ENCODE measurements around the gene MYL7. TPM values are rescaled to one million over a fixed set of nuclear protein-coding genes. Genes with fewer than 3 reads are reported as not detected.

MYL7 gene
- total and polyA plus RNA-seq, 2 experiments from 2014 or later: 4.8 TPM; not detected in 1

DNA sequence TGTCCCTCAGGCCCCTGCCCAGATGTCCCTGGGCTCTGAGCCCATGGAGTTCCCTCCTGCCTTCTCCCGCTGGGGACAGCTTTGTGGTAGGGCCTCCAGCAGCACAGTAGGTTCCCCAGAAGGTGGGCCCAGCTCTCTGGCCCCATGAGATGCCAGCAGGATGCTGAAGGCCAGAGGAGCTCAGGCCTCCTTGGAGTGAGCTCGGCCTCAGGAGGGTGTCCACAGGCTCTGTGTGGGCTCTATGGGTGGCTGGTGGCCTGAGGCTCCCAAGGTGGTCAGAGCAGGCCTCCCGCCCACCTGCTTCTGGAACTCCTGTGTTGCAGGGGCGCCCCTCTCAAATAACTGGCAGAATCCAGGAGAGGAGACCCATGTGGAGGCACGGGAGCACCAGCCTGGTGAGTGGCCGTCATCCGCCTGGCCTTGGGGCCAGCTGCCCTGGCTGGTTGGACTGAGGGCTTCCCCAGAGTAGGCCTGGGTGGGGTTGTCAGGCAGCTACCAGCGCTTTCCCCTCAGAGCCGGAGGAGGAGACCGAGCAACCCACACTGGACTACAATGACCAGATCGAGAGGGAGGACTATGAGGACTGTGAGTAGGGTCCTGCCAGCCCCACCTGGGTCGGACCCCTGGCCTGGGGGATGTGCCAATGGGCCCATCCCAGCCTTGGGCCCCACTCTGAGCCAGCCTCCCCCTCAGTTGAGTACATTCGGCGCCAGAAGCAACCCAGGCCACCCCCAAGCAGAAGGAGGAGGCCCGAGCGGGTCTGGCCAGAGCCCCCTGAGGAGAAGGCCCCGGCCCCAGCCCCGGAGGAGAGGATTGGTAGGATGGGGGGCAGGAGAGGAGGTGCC lies 33.8 kb downstream of the MYL7 start:
- Histone ChIP-seq H3K4me2 (no peak overlapping the region), H3K9me2 (ENCODE audit: insufficient read depth) (no peaks in the 10 kb centered on the region), H3K4me1 (ENCODE audit: insufficient read depth) (peaks cover 8% of the 10 kb centered on the region; the same call in 1 of the 2 replicates), H3K4me3 (no peak overlapping the region), H3K27me3 (ENCODE audit: insufficient read depth) (peaks cover 9% of the 10 kb centered on the region; the same call in 1 of the 2 replicates), H3K27ac (ENCODE audit: low read depth) (no peak overlapping the region), H3K36me3 (ENCODE audit: insufficient read depth) (no peaks in the 10 kb centered on the region), H4K20me1 (replicated peaks; ENCODE audit: insufficient read depth) (no peaks in the 10 kb centered on the region), H3K79me2 (replicated peaks; ENCODE audit: insufficient read depth) (no peaks in the 10 kb centered on the region; the same call in 1 of the 2 replicates), H3F3A (replicated peaks; ENCODE audit: low read depth) (no peaks in the 10 kb centered on the region), H2AFZ (no peak overlapping the region)
- H3K9me3 Mint-ChIP-seq: no peaks in the 10 kb centered on the region
- H3K4me1 Mint-ChIP-seq: peaks cover 15% of the 10 kb centered on the region
- ATAC-seq (no peak), DNase-seq (ENCODE audit: low spot score) (no peak)
- TF ChIP-seq, protein P1, sequence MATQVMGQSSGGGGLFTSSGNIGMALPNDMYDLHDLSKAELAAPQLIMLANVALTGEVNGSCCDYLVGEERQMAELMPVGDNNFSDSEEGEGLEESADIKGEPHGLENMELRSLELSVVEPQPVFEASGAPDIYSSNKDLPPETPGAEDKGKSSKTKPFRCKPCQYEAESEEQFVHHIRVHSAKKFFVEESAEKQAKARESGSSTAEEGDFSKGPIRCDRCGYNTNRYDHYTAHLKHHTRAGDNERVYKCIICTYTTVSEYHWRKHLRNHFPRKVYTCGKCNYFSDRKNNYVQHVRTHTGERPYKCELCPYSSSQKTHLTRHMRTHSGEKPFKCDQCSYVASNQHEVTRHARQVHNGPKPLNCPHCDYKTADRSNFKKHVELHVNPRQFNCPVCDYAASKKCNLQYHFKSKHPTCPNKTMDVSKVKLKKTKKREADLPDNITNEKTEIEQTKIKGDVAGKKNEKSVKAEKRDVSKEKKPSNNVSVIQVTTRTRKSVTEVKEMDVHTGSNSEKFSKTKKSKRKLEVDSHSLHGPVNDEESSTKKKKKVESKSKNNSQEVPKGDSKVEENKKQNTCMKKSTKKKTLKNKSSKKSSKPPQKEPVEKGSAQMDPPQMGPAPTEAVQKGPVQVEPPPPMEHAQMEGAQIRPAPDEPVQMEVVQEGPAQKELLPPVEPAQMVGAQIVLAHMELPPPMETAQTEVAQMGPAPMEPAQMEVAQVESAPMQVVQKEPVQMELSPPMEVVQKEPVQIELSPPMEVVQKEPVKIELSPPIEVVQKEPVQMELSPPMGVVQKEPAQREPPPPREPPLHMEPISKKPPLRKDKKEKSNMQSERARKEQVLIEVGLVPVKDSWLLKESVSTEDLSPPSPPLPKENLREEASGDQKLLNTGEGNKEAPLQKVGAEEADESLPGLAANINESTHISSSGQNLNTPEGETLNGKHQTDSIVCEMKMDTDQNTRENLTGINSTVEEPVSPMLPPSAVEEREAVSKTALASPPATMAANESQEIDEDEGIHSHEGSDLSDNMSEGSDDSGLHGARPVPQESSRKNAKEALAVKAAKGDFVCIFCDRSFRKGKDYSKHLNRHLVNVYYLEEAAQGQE (IDR thresholded peaks at IDR 0.05; ENCODE audit: unreplicated experiment): no peak
- no peak for TF ChIP-seq JUNB (IDR thresholded peaks at IDR 0.05; ENCODE audit: unreplicated experiment)
- TF ChIP-seq, protein P2, sequence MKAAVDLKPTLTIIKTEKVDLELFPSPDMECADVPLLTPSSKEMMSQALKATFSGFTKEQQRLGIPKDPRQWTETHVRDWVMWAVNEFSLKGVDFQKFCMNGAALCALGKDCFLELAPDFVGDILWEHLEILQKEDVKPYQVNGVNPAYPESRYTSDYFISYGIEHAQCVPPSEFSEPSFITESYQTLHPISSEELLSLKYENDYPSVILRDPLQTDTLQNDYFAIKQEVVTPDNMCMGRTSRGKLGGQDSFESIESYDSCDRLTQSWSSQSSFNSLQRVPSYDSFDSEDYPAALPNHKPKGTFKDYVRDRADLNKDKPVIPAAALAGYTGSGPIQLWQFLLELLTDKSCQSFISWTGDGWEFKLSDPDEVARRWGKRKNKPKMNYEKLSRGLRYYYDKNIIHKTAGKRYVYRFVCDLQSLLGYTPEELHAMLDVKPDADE (IDR thresholded peaks at IDR 0.05): no peak
- TF ChIP-seq ZNF114 (CRISPR knock-in tag; IDR thresholded peaks at IDR 0.05): no peak
- no peak for TF ChIP-seq POLR2AphosphoS5 (IDR thresholded peaks at IDR 0.05; ENCODE audit: low read depth)
- TF ChIP-seq, protein P3, sequence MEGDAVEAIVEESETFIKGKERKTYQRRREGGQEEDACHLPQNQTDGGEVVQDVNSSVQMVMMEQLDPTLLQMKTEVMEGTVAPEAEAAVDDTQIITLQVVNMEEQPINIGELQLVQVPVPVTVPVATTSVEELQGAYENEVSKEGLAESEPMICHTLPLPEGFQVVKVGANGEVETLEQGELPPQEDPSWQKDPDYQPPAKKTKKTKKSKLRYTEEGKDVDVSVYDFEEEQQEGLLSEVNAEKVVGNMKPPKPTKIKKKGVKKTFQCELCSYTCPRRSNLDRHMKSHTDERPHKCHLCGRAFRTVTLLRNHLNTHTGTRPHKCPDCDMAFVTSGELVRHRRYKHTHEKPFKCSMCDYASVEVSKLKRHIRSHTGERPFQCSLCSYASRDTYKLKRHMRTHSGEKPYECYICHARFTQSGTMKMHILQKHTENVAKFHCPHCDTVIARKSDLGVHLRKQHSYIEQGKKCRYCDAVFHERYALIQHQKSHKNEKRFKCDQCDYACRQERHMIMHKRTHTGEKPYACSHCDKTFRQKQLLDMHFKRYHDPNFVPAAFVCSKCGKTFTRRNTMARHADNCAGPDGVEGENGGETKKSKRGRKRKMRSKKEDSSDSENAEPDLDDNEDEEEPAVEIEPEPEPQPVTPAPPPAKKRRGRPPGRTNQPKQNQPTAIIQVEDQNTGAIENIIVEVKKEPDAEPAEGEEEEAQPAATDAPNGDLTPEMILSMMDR (conservative IDR thresholded peaks at IDR 0.05; ENCODE audit: low read depth in 2 of 2): no peak
- no peak for TF ChIP-seq EZH2phosphoT487 (IDR thresholded peaks at IDR 0.05; ENCODE audit: unreplicated experiment)
- TF ChIP-seq, protein P4, sequence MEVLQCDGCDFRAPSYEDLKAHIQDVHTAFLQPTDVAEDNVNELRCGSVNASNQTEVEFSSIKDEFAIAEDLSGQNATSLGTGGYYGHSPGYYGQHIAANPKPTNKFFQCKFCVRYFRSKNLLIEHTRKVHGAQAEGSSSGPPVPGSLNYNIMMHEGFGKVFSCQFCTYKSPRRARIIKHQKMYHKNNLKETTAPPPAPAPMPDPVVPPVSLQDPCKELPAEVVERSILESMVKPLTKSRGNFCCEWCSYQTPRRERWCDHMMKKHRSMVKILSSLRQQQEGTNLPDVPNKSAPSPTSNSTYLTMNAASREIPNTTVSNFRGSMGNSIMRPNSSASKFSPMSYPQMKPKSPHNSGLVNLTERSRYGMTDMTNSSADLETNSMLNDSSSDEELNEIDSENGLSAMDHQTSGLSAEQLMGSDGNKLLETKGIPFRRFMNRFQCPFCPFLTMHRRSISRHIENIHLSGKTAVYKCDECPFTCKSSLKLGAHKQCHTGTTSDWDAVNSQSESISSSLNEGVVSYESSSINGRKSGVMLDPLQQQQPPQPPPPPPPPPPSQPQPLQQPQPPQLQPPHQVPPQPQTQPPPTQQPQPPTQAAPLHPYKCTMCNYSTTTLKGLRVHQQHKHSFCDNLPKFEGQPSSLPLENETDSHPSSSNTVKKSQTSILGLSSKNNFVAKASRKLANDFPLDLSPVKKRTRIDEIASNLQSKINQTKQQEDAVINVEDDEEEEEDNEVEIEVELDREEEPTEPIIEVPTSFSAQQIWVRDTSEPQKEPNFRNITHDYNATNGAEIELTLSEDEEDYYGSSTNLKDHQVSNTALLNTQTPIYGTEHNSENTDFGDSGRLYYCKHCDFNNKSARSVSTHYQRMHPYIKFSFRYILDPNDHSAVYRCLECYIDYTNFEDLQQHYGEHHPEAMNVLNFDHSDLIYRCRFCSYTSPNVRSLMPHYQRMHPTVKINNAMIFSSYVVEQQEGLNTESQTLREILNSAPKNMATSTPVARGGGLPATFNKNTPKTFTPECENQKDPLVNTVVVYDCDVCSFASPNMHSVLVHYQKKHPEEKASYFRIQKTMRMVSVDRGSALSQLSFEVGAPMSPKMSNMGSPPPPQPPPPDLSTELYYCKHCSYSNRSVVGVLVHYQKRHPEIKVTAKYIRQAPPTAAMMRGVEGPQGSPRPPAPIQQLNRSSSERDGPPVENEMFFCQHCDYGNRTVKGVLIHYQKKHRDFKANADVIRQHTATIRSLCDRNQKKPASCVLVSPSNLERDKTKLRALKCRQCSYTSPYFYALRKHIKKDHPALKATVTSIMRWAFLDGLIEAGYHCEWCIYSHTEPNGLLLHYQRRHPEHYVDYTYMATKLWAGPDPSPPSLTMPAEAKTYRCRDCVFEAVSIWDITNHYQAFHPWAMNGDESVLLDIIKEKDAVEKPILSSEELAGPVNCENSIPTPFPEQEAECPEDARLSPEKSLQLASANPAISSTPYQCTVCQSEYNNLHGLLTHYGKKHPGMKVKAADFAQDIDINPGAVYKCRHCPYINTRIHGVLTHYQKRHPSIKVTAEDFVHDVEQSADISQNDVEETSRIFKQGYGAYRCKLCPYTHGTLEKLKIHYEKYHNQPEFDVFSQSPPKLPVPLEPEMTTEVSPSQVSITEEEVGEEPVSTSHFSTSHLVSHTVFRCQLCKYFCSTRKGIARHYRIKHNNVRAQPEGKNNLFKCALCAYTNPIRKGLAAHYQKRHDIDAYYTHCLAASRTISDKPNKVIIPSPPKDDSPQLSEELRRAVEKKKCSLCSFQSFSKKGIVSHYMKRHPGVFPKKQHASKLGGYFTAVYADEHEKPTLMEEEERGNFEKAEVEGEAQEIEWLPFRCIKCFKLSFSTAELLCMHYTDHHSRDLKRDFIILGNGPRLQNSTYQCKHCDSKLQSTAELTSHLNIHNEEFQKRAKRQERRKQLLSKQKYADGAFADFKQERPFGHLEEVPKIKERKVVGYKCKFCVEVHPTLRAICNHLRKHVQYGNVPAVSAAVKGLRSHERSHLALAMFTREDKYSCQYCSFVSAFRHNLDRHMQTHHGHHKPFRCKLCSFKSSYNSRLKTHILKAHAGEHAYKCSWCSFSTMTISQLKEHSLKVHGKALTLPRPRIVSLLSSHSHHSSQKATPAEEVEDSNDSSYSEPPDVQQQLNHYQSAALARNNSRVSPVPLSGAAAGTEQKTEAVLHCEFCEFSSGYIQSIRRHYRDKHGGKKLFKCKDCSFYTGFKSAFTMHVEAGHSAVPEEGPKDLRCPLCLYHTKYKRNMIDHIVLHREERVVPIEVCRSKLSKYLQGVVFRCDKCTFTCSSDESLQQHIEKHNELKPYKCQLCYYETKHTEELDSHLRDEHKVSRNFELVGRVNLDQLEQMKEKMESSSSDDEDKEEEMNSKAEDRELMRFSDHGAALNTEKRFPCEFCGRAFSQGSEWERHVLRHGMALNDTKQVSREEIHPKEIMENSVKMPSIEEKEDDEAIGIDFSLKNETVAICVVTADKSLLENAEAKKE (CRISPR knock-in tag; IDR thresholded peaks at IDR 0.05): no peak
- TF ChIP-seq CREB1 (CRISPR knock-in tag; IDR thresholded peaks at IDR 0.05; ENCODE audit: low read depth): no peak
- no peak for TF ChIP-seq ZNF331 (CRISPR knock-in tag; IDR thresholded peaks at IDR 0.05; ENCODE audit: low read depth)
- no peak for TF ChIP-seq NANOG (IDR thresholded peaks at IDR 0.05; ENCODE audit: borderline replicate concordance)
- no peak for TF ChIP-seq EZH2 (IDR thresholded peaks at IDR 0.05; ENCODE audit: low read depth, unreplicated experiment)
- TF ChIP-seq STAT1 (IDR thresholded peaks at IDR 0.05; ENCODE audit: unreplicated experiment): no peak
- H3K27ac Mint-ChIP-seq: no peak overlapping the region
- peaks cover 9% of the 10 kb centered on the region; the same call in 2 of the 3 replicates for H3K36me3 Mint-ChIP-seq (ENCODE audit: low read depth)
- peaks cover 17% of the 10 kb centered on the region for H3K27me3 Mint-ChIP-seq (ENCODE audit: insufficient read depth, low read depth, poor library complexity)
- H3K4me3 Mint-ChIP-seq: no peak overlapping the region
